Adrenal gland (tissue), 12 donors: ENCODE measurements around the gene ITIH5. TPM values are rescaled to one million over a fixed set of nuclear protein-coding genes. Genes with fewer than 3 reads are reported as not detected.
"Not testable (repeated sequence)": the region's sequence is repeated elsewhere in the genome, so short reads cannot be mapped to it uniquely, and the experiment has no call there.

ENCODE experiments used
- DNase-seq, 7 donors: peaks; one replicate each; pipeline ENCODE4 v3.0.0-alpha.2; 2019 to 2020
- H3K27ac ChIP-seq, 5 donors: fragments of 200-600 bp; sonication (generic) in 4 of 5; 1 replicate in 3 of 5; 2 replicates in 2 of 5; pipeline versions ENCODE4 v1.5.1 to v1.8.0; 2016 to 2020; ENCODE audit warnings: mild to moderate bottlenecking in 1 of 5
- H3K27me3 ChIP-seq: fragments of 200-600 bp; 2 replicates; pipeline ENCODE4 v1.8.0; 2021
- H3K36me3 ChIP-seq, 2 donors: fragments of 200-600 bp; replicated peaks in 1 of 2; 1 replicate in 1 of 2; 2 replicates in 1 of 2; pipeline versions ENCODE4 v1.5.1 to v1.8.0; 2018 to 2022
- H3K4me1 ChIP-seq, 2 donors: fragments of 200-600 bp; replicated peaks in 1 of 2; 1 replicate in 1 of 2; 2 replicates in 1 of 2; pipeline versions ENCODE4 v1.5.1 to v1.8.0; 2018 to 2021
- H3K4me3 ChIP-seq, 4 donors: fragments of 200-600 bp; sonication (generic) in 3 of 4; one replicate each; pipeline ENCODE4 v1.5.1; 2016 to 2018
- H3K9me3 ChIP-seq, 3 donors: fragments of 200-600 bp; sonication (generic) in 1 of 3; replicated peaks in 1 of 3; 1 replicate in 2 of 3; 2 replicates in 1 of 3; pipeline versions ENCODE4 v1.5.1 to v1.8.0; 2016 to 2021
- POLR2A ChIP-seq, 2 donors: fragments of 450-650 bp; IDR thresholded peaks; one replicate each; pipeline ENCODE4 v1.6.1; 2017; ENCODE audit warnings: antibody characterized with exemption in 2 of 2, mild to moderate bottlenecking in 2 of 2, moderate library complexity in 1 of 2
- WGBS, 4 donors: extraction: QIAGEN DNeasy Blood & Tissue Kit in 2 of 4; methylation state at CpG; one replicate each; pipeline versions ENCODE4 v1.1.5 to v1.1.7; 2013 to 2017; 5-methylcytosine and 5-hydroxymethylcytosine counted together
- intact Hi-C, 2 donors: fragments of 100-400 bp; cut with DNase I; formaldehyde crosslinking; loops; one replicate each; pipeline versions ENCODE4 v1.14.1 to v1.15.0; 2022 to 2023
- polyA plus RNA-seq, 3 donors: library from polyadenylated mRNA; stranded (reverse); fragments of 200-250 nt in 2 of 3; fragments of 350-450 nt in 1 of 3; fragmentation: Illumina TruSeq in 1 of 3; extraction: RNeasy Lipid Tissue Mini Kit (QIAGEN cat#74804) in 1 of 3; gene quantifications; one replicate each; pipeline ENCODE4 v1.2.3, GENCODE V29; 2013 to 2014
- total RNA-seq, 9 donors: library from RNA; depleted of rRNA in 4 of 9; stranded (reverse); fragments of >200 nt in 4 of 9; fragments of 120-200 nt in 1 of 9; fragmentation: NEBNext Ultra II Directional in 1 of 9; extraction: Animal tissue kit (Norgen Biotek cat#: 25700) in 1 of 9; gene quantifications; one replicate each; pipeline versions ENCODE4 v1.1.0 to v1.2.4, GENCODE V29; 2013 to 2023
- TF ChIP-seq, protein P1 (sequence below), 6 experiments: fragments of 450-650 bp in 4 of 6; fragments of 200-600 bp in 2 of 6; sonication (generic) in 1 of 6; IDR thresholded peaks; 1 replicate in 5 of 6; 2 replicates in 1 of 6; pipeline versions ENCODE4 v1.5.1 to v1.8.0; 2016 to 2021; ENCODE audit warnings: antibody characterized with exemption in 6 of 6, mild to moderate bottlenecking in 2 of 6, moderate library complexity in 1 of 6
- donor health status: healthy with polysubstance abuse.
- donor health status: Bipolar disorder and iron deficiency.
- donor health status: DM: yes; HTN: yes; CAD: no.
- donor health status: DM: no; HTN: no; CAD: no.
- donor health status: DM: no; HTN: no; CAD: no.
- donor health status: DM: yes; HTN: yes; CAD: no.

Gene ITIH5
- total and polyA plus RNA-seq, 12 donors = 0.66 to 6.2 (median 1.7) TPM

DNA sequence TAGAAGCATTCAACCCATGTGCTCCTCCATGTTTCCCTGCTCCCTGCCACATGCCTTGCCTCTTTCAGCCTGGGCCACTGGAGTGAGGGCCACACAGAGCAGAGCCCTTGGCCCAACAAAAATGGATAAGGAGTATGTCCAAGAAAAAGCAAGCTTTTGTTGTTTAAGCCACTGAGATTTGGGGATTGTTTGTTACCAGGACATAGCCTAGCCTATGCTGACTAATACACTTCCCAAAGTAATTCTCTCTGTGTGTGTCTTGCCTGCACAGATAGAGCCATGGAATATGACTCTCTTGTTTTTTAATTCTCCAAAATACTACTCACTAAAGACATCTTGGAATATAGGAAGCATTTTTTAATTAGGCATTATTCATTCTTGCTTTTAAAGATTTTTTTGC, 22.8 kb upstream of the ITIH5 start:
- peaks cover 0 to 5% (median 0%) of the 10 kb centered on the region in 3 donors for H3K9me3 ChIP-seq
- H3K4me3 ChIP-seq = no peak overlapping the region
- H3K27me3 ChIP-seq = no peaks in the 10 kb centered on the region
- no peaks in the 10 kb centered on the region for H3K36me3 ChIP-seq
- no peak for TF ChIP-seq POLR2A (IDR thresholded peaks at IDR 0.05)
- TF ChIP-seq, protein P1, sequence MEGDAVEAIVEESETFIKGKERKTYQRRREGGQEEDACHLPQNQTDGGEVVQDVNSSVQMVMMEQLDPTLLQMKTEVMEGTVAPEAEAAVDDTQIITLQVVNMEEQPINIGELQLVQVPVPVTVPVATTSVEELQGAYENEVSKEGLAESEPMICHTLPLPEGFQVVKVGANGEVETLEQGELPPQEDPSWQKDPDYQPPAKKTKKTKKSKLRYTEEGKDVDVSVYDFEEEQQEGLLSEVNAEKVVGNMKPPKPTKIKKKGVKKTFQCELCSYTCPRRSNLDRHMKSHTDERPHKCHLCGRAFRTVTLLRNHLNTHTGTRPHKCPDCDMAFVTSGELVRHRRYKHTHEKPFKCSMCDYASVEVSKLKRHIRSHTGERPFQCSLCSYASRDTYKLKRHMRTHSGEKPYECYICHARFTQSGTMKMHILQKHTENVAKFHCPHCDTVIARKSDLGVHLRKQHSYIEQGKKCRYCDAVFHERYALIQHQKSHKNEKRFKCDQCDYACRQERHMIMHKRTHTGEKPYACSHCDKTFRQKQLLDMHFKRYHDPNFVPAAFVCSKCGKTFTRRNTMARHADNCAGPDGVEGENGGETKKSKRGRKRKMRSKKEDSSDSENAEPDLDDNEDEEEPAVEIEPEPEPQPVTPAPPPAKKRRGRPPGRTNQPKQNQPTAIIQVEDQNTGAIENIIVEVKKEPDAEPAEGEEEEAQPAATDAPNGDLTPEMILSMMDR (IDR thresholded peaks at IDR 0.05) = no peak
- no peaks in the 10 kb centered on the region for H3K4me1 ChIP-seq
- intact Hi-C loops = no loop called here
- no peak overlapping the region for H3K27ac ChIP-seq
- no peak for DNase-seq

DNA sequence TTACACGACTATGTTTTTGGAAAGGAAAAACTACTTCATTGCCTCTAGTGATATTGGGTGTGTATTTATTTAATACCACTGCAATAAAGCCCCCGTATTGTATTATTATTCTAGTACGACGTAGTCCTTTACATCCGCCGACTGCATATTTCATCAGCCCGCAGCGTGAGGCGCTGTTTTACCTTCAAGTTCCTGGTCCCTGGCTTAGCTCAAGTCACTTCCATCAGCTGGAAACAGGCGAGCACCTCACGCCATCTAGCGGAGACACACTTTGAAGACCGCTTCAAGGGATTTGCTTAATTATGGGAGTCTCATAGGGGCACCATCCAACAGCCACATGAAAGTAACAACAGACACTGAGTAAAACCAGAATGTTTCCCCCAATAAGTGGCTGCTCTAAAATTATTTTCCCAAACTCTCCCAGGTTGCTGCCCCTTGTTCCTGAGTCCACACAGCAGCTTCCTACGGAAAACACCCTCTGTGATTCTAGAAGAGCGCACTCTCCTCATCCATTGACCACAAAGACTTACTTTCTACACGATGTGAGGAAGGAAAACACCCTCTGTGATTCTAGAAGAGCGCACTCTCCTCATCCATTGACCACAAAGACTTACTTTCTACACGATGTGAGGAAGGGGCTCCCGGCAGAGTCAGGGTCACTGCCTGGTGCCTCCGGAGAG, 20.6 kb upstream of the ITIH5 start:
- H3K4me1 ChIP-seq = no peaks in the 10 kb centered on the region
- 18 to 21% (median 19%) methylated on average over 20 of the region's 20 CpGs for WGBS, 4 donors
- intact Hi-C loops = loop anchor here in 1 of 2 donors (2.0 kb wide), 1 partner anchor 161 kb away; no protein-coding TSS in a partner anchor
- no peak overlapping the region for H3K27ac ChIP-seq
- no peaks in the 10 kb centered on the region for H3K36me3 ChIP-seq
- H3K4me3 ChIP-seq = no peak overlapping the region
- DNase-seq = peak; percentile 79 to 95 (median 88)
- H3K9me3 ChIP-seq = no peaks in the 10 kb centered on the region
- TF ChIP-seq, protein P1 (IDR thresholded peaks at IDR 0.05) = peak; percentile 77 to 95 (median 92)
- no peak for TF ChIP-seq POLR2A (IDR thresholded peaks at IDR 0.05)
- H3K27me3 ChIP-seq = no peaks in the 10 kb centered on the region

DNA sequence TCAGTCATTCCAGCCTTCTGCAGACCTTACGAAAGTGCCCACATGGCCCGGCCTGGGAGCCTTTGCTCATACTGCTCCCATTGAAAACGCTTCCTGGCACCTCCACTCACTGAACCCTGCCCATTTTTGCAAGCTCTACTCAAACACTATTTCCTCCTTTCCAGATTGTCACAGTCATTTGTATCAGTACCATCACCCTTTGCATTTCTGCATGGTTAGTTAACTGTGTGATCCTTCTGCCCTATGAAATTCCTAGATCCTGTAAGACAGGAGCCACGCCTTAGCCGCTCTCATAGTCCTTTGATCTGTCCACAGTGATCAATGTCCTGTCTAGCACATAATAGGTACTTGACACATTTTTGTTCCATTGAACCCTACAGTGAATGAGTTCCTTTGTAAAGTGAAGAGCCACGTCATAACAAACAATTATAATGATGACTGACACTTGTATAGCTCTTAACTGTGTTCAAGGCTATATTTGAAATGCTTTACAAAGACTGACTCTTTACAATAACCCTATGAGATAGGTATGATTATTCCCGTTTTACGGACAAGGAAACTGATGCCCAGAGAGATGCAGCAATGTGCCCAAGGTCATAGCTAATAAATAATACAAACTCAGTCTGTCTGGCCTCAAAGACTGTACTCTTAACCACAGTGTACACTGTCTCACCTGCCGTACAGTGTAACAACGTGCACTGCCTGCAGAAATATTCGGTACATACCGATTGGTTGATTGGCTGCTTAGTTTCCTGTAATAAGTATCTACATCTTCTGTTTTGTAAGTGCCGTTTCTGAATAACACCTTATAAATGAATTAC, 19.8 kb upstream of the ITIH5 start:
- Histone ChIP-seq H3K4me3 (no peak overlapping the region), H3K27ac (no peak overlapping the region), H3K9me3 (no peaks in the 10 kb centered on the region), H3K4me1 (no peaks in the 10 kb centered on the region), H3K36me3 (no peaks in the 10 kb centered on the region), H3K27me3 (no peaks in the 10 kb centered on the region)
- 64 to 72% (median 71%) methylated on average over 13 of the region's 13 CpGs for WGBS, 4 donors
- TF ChIP-seq POLR2A (IDR thresholded peaks at IDR 0.05) = no peak
- TF ChIP-seq, protein P1 (IDR thresholded peaks at IDR 0.05) = no peak
- intact Hi-C loops = loop anchor here in 1 of 2 donors (2.0 kb wide), 1 partner anchor 160 kb away; no protein-coding TSS in a partner anchor
- DNase-seq = no peak

DNA sequence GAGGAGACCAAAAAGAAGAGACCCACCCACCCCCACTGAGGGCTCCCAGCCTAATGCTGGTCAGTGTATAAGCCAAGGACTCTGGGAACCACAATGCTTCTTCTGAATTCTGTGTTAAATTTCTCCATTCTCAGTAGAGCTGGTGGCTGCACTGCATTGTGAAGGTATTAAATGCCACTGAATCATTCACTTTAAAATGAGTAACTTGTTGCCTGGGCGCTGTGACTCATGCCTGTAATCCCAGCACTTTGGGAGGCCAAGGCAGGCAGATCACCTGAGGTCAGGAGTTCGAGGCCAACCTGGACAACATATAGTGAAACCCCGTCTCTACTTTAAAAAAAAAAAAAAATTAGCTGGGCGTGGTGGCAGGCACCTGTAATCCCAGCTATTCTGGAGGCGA, 13.3 kb upstream of the ITIH5 start:
- intact Hi-C loops = loop anchor here in 1 of 2 donors (5.0 kb wide), 1 partner anchor 153 kb away; no protein-coding TSS in a partner anchor
- 57 to 78% (median 67%) methylated on average over 5 of the region's 5 CpGs for WGBS, 4 donors
- H3K27ac ChIP-seq, DNase-seq, H3K9me3 ChIP-seq, H3K27me3 ChIP-seq, H3K4me1 ChIP-seq, H3K4me3 ChIP-seq, H3K36me3 ChIP-seq: not testable (repeated sequence)
